Endodermal cell (in vitro differentiated cells): ENCODE data around the gene ANO8. TPM values are rescaled to one million over a fixed set of nuclear protein-coding genes. Genes with fewer than 3 reads are reported as not detected.
A peak's percentile ranks its signal among the peaks of the same experiment; 100 is the strongest.

Experiments
- DNase-seq: peaks from one replicate; pipeline ENCODE4 v3.0.0-alpha.2; 2017
- H3K27ac ChIP-seq: 2 replicates; pipeline ENCODE4 v1.5.1; 2013; ENCODE audit warnings: mild to moderate bottlenecking, low read depth, low read length, moderate library complexity
- H3K27me3 ChIP-seq: 2 replicates; pipeline ENCODE4 v1.6.1; 2013; ENCODE audit warnings: mild to moderate bottlenecking, low read length, moderate library complexity; ENCODE audit not compliant: insufficient read depth, control insufficient read depth, poor library complexity, severe bottlenecking
- H3K36me3 ChIP-seq: 2 replicates; pipeline ENCODE4 v1.7.0; 2013; ENCODE audit warnings: mild to moderate bottlenecking, low read length, moderate library complexity; ENCODE audit not compliant: control insufficient read depth, insufficient read depth
- H3K4me1 ChIP-seq: one replicate; pipeline ENCODE4 v1.7.0; 2013; ENCODE audit warnings: low read length; ENCODE audit not compliant: control insufficient read depth, insufficient read depth
- H3K4me3 ChIP-seq: 2 replicates; pipeline ENCODE4 v1.5.1; 2013; ENCODE audit warnings: mild to moderate bottlenecking, low read length, moderate library complexity
- H3K9ac ChIP-seq: 2 replicates; pipeline ENCODE4 v1.6.1; 2013; ENCODE audit warnings: mild to moderate bottlenecking, low read length, moderate library complexity; ENCODE audit not compliant: poor library complexity, severe bottlenecking; ENCODE audit errors: extremely low read depth
- H3K9me3 ChIP-seq: 2 replicates; pipeline ENCODE4 v1.6.1; 2013; ENCODE audit warnings: mild to moderate bottlenecking, low read length, moderate library complexity; ENCODE audit not compliant: control insufficient read depth
- H3K27ac Mint-ChIP-seq: 2 replicates; pipeline ENCODE4 v1.8.0; 2020; ENCODE audit warnings: mixed read lengths
- H3K27me3 Mint-ChIP-seq: 2 replicates; pipeline ENCODE4 v1.8.0; 2021; ENCODE audit warnings: mild to moderate bottlenecking, mixed read lengths; ENCODE audit not compliant: insufficient read depth
- H3K36me3 Mint-ChIP-seq: 2 replicates; pipeline ENCODE4 v1.8.0; 2020; ENCODE audit warnings: low read depth, mixed read lengths
- H3K4me1 Mint-ChIP-seq: 2 replicates; pipeline ENCODE4 v1.8.0; 2020; ENCODE audit warnings: mixed read lengths
- H3K4me3 Mint-ChIP-seq: 2 replicates; pipeline ENCODE4 v1.8.0; 2020; ENCODE audit warnings: mild to moderate bottlenecking, moderate library complexity, mixed read lengths
- H3K9me3 Mint-ChIP-seq: 2 replicates; pipeline ENCODE4 v1.8.0; 2020; ENCODE audit warnings: mild to moderate bottlenecking, mixed read lengths
- WGBS, 2 experiments: methylation state at CpG; one replicate each; pipeline versions ENCODE4 v1.1.5 to v1.1.7; 2013; ENCODE audit warnings: missing lambda C conversion rate in 2 of 2, mixed read lengths in 1 of 2; ENCODE audit not compliant: insufficient coverage in 1 of 2, insufficient read length in 1 of 2; 5-methylcytosine and 5-hydroxymethylcytosine counted together
- total RNA-seq, 2 donors: library from RNA; stranded (reverse); fragmentation: NEBNext Ultra II Directional in 1 of 2; extraction: Animal tissue kit (Norgen Biotek cat#: 25700) in 1 of 2; gene quantifications; 2 replicates in 1 of 2; 3 replicates in 1 of 2; pipeline ENCODE4 v1.2.1, GENCODE V29; 2021
- TF ChIP-seq, protein P1 (sequence below): fragments of 200-600 bp; sonication (generic); conservative IDR thresholded peaks from 2 replicates; pipeline ENCODE4 v1.5.0; 2021; ENCODE audit warnings: antibody characterized with exemption, mild to moderate bottlenecking

Gene ANO8
- total RNA-seq, 2 donors from 2014 or later = 27.5 to 29.5 TPM

DNA sequence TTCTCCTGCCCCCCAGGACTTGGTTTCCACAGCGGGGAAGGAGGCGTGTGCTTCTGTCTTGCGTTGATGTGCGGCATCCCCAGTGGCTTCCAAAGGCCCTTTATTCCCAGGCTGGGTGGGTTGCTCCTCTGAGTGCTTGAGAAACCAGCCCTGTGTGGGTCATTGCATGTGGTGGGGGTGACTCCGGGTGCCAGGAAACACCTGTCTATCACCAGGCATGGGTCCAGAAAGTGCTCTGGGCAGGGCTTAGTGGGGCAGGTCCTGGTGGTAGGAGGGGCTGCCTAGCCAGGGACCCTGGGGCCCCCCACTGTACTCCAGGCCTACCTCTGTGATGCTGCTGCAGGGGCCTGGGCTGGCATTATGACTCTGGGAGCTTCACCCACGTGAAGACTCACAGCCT, 15.7 kb downstream of the ANO8 start:
- H3K4me1 ChIP-seq = no peaks in the 10 kb centered on the region
- no peak overlapping the region for H3K4me3 ChIP-seq
- Mint-ChIP-seq H3K4me3 (no peak overlapping the region), H3K36me3 (peaks cover 47% of the 10 kb centered on the region), H3K27ac (no peak overlapping the region), H3K4me1 (no peaks in the 10 kb centered on the region), H3K27me3 (no peaks in the 10 kb centered on the region), H3K9me3 (no peaks in the 10 kb centered on the region)
- no peaks in the 10 kb centered on the region for H3K9me3 ChIP-seq
- TF ChIP-seq, protein P1, sequence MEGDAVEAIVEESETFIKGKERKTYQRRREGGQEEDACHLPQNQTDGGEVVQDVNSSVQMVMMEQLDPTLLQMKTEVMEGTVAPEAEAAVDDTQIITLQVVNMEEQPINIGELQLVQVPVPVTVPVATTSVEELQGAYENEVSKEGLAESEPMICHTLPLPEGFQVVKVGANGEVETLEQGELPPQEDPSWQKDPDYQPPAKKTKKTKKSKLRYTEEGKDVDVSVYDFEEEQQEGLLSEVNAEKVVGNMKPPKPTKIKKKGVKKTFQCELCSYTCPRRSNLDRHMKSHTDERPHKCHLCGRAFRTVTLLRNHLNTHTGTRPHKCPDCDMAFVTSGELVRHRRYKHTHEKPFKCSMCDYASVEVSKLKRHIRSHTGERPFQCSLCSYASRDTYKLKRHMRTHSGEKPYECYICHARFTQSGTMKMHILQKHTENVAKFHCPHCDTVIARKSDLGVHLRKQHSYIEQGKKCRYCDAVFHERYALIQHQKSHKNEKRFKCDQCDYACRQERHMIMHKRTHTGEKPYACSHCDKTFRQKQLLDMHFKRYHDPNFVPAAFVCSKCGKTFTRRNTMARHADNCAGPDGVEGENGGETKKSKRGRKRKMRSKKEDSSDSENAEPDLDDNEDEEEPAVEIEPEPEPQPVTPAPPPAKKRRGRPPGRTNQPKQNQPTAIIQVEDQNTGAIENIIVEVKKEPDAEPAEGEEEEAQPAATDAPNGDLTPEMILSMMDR = no peak
- 92 to 93% methylated on average over 3 to 6 of the region's 6 CpGs for WGBS, 2 experiments
- DNase-seq = no peak
- H3K27ac ChIP-seq = no peak overlapping the region
- H3K27me3 ChIP-seq = no peaks in the 10 kb centered on the region
- H3K9ac ChIP-seq = no peak overlapping the region
- H3K36me3 ChIP-seq = peaks cover 29% of the 10 kb centered on the region

DNA sequence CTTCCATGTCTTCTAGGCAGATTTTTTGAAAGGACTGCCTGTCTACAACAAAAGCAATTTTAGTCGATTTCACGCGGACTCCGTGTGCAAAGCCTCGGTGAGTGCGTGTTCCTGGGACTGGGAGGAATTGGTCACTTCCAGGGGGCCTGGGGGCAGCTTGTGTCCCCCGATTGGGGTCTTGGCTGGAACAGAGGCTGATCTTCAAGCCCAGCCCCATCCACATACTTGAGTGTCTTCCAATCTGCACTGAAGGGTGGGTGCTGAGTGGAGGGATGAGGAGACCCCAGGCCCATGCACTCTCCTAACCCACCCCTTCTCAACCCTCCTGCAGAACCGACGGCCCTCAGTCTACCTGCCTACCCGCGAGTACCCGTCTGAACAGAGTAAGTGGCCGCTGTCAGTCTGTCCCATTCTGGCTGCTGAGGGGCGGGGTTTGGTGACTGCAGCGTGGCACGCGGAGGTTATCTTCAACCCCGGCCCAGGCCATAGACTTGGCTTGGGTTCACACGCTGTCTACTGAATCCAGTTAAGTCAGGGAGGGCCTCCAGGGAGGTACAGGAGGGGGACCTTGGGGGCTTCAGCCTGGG, 20.6 kb downstream of the ANO8 start:
- 90 to 96% methylated on average over 10 to 19 of the region's 19 CpGs for WGBS, 2 experiments
- no peaks in the 10 kb centered on the region for H3K9me3 ChIP-seq
- Mint-ChIP-seq H3K9me3 (no peaks in the 10 kb centered on the region), H3K4me3 (no peak overlapping the region), H3K27ac (no peak overlapping the region), H3K36me3 (peaks cover 31% of the 10 kb centered on the region), H3K4me1 (peaks cover 7% of the 10 kb centered on the region), H3K27me3 (no peaks in the 10 kb centered on the region)
- H3K4me1 ChIP-seq = peaks cover 6% of the 10 kb centered on the region
- no peak for DNase-seq
- H3K27me3 ChIP-seq = no peaks in the 10 kb centered on the region
- no peak overlapping the region for H3K4me3 ChIP-seq
- peaks cover 36% of the 10 kb centered on the region for H3K36me3 ChIP-seq
- H3K9ac ChIP-seq = no peak overlapping the region
- no peak overlapping the region for H3K27ac ChIP-seq
- TF ChIP-seq, protein P1 = no peak

DNA sequence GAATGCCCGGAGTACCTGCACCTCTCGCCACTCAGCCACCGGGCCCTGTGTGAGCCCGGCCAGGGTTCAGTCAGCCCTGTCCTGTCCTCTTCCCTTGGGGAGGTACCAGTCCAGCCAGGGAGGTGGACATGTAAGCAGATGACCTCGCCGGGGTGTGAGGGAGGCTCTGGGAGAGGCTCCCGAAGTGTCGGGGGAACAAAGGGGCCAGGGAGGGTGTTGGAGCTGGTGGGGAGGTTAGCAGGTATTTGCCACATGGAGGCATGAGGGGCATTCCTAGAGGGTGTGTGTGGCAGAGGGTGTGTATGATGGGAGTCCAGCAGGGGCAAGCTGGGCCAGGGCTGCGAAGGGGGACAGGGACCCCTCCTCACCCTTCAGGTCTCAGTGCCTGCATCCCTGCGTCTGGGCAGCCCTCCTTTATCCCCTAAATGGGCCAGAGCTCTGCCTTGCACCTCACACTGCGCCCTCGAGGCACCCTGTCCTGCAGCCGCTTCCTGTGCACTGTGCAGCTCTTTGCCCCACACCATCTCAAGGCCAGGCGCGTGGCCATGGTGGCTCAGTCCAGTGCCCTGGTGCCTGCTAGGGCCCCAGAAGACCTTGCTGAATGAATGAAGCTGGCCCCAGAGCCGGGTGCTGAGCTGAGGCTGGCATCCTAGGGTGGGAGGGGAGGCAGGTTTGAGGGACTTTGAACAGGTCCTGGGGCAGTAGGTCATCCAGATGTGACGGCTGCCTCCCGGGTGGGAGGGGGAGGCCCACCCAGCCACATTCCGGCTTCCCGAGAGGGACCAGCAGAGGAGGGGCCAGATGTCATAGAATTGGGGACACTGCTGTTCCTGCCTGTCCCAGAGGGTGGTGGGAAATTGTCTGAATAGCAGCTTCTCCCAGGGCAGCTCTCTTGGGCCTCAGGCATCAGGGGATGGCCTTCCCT, 22.2 kb downstream of the ANO8 start:
- H3K4me1 Mint-ChIP-seq = peaks cover 13% of the 10 kb centered on the region
- no peak overlapping the region for H3K4me3 ChIP-seq
- H3K4me1 ChIP-seq = peaks cover 6% of the 10 kb centered on the region
- no peaks in the 10 kb centered on the region for H3K9me3 Mint-ChIP-seq
- TF ChIP-seq, protein P1 = no peak
- 93% methylated on average over 5 to 20 of the region's 20 CpGs for WGBS, 2 experiments
- peak overlapping the region; percentile 89 for H3K27ac Mint-ChIP-seq
- peaks cover 27% of the 10 kb centered on the region for H3K36me3 Mint-ChIP-seq
- peaks cover 36% of the 10 kb centered on the region for H3K36me3 ChIP-seq
- H3K9ac ChIP-seq = peak overlapping the region; percentile 6
- no peaks in the 10 kb centered on the region for H3K27me3 Mint-ChIP-seq
- no peak overlapping the region for H3K27ac ChIP-seq
- DNase-seq = no peak
- no peak overlapping the region for H3K4me3 Mint-ChIP-seq
- no peaks in the 10 kb centered on the region for H3K27me3 ChIP-seq
- H3K9me3 ChIP-seq = no peaks in the 10 kb centered on the region
